ENCODE data around the gene CD109. TPM values are rescaled to one million over a fixed set of nuclear protein-coding genes. Genes with fewer than 3 reads are reported as not detected.

The CD109 gene
- total RNA-seq, 2 donors from 2014 or later, result 6.0 to 8.1 TPM

- no peak overlapping the region for H3K27ac ChIP-seq
- intact Hi-C loops (cut with DNase I), result no loop called here
- no peaks in the 10 kb centered on the region for H3K9me3 ChIP-seq
- H3K4me1 ChIP-seq (replicated peaks), result no peaks in the 10 kb centered on the region
- H3K36me3 ChIP-seq, result no peaks in the 10 kb centered on the region
- no peak overlapping the region for H3K4me3 ChIP-seq
- no peak for TF ChIP-seq POLR2AphosphoS5 (IDR thresholded peaks at IDR 0.05)
- WGBS, result 88% methylated on average over 5 of the region's 5 CpGs
- H3K27me3 ChIP-seq (replicated peaks; ENCODE audit: insufficient read depth), result no peaks in the 10 kb centered on the region
- no peak for DNase-seq (ENCODE audit: low spot score)
Observed at GRCh38 chr6:73690056-73690455, 5.9 kb upstream of the CD109 start.

- intact Hi-C loops (cut with DNase I), result no loop called here
- H3K27me3 ChIP-seq (replicated peaks; ENCODE audit: insufficient read depth), result no peaks in the 10 kb centered on the region
- H3K4me3 ChIP-seq, result no peak overlapping the region
- H3K36me3 ChIP-seq, result no peaks in the 10 kb centered on the region
- H3K4me1 ChIP-seq (replicated peaks), result no peaks in the 10 kb centered on the region
- H3K27ac ChIP-seq, result no peak overlapping the region
- no peaks in the 10 kb centered on the region for H3K9me3 ChIP-seq
- no peak for DNase-seq (ENCODE audit: low spot score)
- no peak for TF ChIP-seq CTCF (IDR thresholded peaks at IDR 0.05)
- no peak for TF ChIP-seq POLR2AphosphoS5 (IDR thresholded peaks at IDR 0.05)
- no peak for TF ChIP-seq POLR2A (IDR thresholded peaks at IDR 0.05)
Observed at GRCh38 chr6:73691512-73691911, 4.5 kb upstream of the CD109 start.

GRCh38 chr6:73694711-73695411 is 1.1 kb upstream of the CD109 start:
- Histone ChIP-seq H3K27me3 (replicated peaks; ENCODE audit: insufficient read depth) (no peaks in the 10 kb centered on the region), H3K27ac (peak overlapping the region in 1 of 2 donors; percentile 56), H3K4me1 (replicated peaks) (no peaks in the 10 kb centered on the region), H3K9me3 (no peaks in the 10 kb centered on the region), H3K36me3 (no peaks in the 10 kb centered on the region), H3K4me3 (no peak overlapping the region)
- WGBS, result 35% methylated on average over 5 of the region's 5 CpGs
- no peak for DNase-seq (ENCODE audit: low spot score)
- TF ChIP-seq CTCF (IDR thresholded peaks at IDR 0.05) (no peak), POLR2A (IDR thresholded peaks at IDR 0.05) (no peak), POLR2AphosphoS5 (IDR thresholded peaks at IDR 0.05) (no peak)
- intact Hi-C loops (cut with DNase I), result no loop called here

- WGBS, result 68% methylated on average over 10 of the region's 10 CpGs
- H3K4me3 ChIP-seq, result no peak overlapping the region
Observed at GRCh38 chr6:73696966-73697655, 1.1 kb downstream of the CD109 start.

More at GRCh38 chr6:73696966-73697655, 1.1 kb downstream of the CD109 start:
- Histone ChIP-seq H3K27me3 (replicated peaks; ENCODE audit: insufficient read depth) (no peaks in the 10 kb centered on the region), H3K4me1 (replicated peaks) (no peaks in the 10 kb centered on the region), H3K36me3 (no peaks in the 10 kb centered on the region), H3K9me3 (no peaks in the 10 kb centered on the region), H3K27ac (no peak overlapping the region)
- TF ChIP-seq POLR2AphosphoS5 (IDR thresholded peaks at IDR 0.05) (no peak), POLR2A (IDR thresholded peaks at IDR 0.05) (no peak), CTCF (IDR thresholded peaks at IDR 0.05) (no peak)
- intact Hi-C loops (cut with DNase I), result no loop called here
- no peak for DNase-seq (ENCODE audit: low spot score)
